Measurements from ENCODE around the gene CRB3. TPM values are rescaled to one million over a fixed set of nuclear protein-coding genes. Genes with fewer than 3 reads are reported as not detected.
A peak's percentile ranks its signal among the peaks of the same experiment; 100 is the strongest.

The CRB3 gene
- total and polyA plus RNA-seq, 9 of the 15 experiments (the other 6 are each of a cell fraction or from before 2014, with no cell fraction given): 0.49 TPM; not detected in 8

DNA sequence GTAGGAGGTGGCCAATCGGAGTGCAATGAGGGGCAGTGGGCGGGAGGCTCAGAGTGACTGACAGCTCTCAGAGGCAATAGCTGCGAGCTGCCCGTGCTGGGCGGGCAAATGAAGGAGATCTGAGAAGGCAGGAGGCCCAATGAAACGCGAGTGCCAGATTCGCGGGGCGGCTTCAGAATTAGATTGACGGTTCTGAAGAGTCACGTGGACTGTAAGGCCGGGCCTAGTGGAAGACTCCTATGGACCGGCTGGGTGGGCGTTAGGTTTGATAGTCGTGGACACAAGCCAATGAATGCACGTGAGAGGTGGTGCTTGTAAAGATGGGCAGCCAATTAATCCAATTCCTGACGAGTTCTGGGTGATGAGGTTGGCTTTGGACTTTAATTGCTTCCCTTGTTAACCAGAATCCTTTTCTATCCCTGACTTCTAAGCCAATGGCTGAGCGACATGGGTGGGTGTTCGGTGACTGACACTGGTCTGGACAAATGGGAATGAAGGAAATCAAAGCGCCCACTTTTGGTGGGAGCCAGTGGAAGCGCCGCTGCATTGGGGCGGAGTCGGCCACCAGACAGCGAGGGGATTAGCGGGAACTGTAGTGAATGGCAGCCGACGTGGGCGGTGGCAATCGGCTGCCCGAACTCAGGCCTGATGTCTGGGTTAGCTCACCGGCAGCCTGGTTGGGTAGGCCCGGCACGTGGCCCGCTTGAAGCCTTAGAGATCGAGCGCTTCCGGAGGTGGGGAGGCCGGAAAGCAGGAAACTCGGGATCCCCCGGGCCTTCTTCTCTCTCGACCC lies 38.9 kb upstream of the CRB3 start (continued):
- TF ChIP-seq, protein P1, sequence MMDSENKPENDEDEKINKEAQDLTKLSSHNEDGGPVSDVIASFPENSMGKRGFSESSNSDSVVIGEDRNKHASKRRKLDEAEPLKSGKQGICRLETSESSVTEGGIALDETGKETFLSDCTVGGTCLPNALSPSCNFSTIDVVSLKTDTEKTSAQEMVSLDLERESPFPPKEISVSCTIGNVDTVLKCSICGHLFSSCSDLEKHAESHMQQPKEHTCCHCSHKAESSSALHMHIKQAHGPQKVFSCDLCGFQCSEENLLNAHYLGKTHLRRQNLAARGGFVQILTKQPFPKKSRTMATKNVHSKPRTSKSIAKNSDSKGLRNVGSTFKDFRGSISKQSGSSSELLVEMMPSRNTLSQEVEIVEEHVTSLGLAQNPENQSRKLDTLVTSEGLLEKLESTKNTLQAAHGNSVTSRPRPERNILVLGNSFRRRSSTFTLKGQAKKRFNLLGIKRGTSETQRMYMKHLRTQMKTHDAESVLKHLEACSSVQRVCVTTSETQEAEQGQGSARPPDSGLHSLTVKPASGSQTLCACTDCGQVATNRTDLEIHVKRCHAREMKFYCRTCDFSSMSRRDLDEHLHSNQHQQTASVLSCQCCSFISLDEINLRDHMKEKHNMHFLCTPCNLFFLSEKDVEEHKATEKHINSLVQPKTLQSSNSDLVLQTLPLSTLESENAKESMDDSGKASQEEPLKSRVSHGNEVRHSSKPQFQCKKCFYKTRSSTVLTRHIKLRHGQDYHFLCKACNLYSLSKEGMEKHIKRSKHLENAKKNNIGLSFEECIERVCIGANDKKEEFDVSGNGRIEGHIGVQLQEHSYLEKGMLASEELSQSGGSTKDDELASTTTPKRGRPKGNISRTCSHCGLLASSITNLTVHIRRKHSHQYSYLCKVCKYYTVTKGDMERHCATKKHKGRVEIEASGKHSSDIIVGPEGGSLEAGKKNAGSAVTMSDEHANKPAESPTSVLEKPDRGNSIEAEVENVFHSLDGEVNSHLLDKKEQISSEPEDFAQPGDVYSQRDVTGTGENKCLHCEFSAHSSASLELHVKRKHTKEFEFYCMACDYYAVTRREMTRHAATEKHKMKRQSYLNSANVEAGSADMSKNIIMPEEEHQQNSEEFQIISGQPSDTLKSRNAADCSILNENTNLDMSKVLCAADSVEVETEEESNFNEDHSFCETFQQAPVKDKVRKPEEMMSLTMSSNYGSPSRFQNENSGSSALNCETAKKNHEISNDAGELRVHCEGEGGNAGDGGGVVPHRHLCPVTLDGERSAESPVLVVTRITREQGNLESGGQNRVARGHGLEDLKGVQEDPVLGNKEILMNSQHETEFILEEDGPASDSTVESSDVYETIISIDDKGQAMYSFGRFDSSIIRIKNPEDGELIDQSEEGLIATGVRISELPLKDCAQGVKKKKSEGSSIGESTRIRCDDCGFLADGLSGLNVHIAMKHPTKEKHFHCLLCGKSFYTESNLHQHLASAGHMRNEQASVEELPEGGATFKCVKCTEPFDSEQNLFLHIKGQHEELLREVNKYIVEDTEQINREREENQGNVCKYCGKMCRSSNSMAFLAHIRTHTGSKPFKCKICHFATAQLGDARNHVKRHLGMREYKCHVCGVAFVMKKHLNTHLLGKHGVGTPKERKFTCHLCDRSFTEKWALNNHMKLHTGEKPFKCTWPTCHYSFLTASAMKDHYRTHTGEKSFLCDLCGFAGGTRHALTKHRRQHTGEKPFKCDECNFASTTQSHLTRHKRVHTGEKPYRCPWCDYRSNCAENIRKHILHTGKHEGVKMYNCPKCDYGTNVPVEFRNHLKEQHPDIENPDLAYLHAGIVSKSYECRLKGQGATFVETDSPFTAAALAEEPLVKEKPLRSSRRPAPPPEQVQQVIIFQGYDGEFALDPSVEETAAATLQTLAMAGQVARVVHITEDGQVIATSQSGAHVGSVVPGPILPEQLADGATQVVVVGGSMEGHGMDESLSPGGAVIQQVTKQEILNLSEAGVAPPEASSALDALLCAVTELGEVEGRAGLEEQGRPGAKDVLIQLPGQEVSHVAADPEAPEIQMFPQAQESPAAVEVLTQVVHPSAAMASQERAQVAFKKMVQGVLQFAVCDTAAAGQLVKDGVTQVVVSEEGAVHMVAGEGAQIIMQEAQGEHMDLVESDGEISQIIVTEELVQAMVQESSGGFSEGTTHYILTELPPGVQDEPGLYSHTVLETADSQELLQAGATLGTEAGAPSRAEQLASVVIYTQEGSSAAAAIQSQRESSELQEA (IDR thresholded peaks at IDR 0.05; ENCODE audit: low read depth): no peak
- TF ChIP-seq, protein P2, sequence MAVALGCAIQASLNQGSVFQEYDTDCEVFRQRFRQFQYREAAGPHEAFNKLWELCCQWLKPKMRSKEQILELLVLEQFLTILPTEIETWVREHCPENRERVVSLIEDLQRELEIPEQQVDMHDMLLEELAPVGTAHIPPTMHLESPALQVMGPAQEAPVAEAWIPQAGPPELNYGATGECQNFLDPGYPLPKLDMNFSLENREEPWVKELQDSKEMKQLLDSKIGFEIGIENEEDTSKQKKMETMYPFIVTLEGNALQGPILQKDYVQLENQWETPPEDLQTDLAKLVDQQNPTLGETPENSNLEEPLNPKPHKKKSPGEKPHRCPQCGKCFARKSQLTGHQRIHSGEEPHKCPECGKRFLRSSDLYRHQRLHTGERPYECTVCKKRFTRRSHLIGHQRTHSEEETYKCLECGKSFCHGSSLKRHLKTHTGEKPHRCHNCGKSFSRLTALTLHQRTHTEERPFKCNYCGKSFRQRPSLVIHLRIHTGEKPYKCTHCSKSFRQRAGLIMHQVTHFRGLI (CRISPR knock-in tag; IDR thresholded peaks at IDR 0.05): peak; percentile 48; the same call in 1 of the 2 replicates
- peak; percentile 86; the same call in 1 of the 2 replicates for TF ChIP-seq ZNF668 (CRISPR knock-in tag; IDR thresholded peaks at IDR 0.05)
- TF ChIP-seq MCM7 (IDR thresholded peaks at IDR 0.05): no peak
- no peak for TF ChIP-seq ZNF316 (IDR thresholded peaks at IDR 0.05)
- no peak for TF ChIP-seq ZNF174 (CRISPR knock-in tag; IDR thresholded peaks at IDR 0.05)
- TF ChIP-seq ZNF695 (CRISPR knock-in tag; IDR thresholded peaks at IDR 0.05): no peak
- TF ChIP-seq PTBP1 (IDR thresholded peaks at IDR 0.05; ENCODE audit: low read depth, low read length): no peak
- no peak for TF ChIP-seq ZNF785 (CRISPR knock-in tag; IDR thresholded peaks at IDR 0.05)
- TF ChIP-seq CHCHD3 (CRISPR knock-in tag; IDR thresholded peaks at IDR 0.05): no peak
- peak; percentile 41 for TF ChIP-seq TAF1 (IDR thresholded peaks at IDR 0.05; ENCODE audit: control insufficient read depth, extremely low read depth, insufficient read depth, low read length, severe bottlenecking)
- TF ChIP-seq, protein P3, sequence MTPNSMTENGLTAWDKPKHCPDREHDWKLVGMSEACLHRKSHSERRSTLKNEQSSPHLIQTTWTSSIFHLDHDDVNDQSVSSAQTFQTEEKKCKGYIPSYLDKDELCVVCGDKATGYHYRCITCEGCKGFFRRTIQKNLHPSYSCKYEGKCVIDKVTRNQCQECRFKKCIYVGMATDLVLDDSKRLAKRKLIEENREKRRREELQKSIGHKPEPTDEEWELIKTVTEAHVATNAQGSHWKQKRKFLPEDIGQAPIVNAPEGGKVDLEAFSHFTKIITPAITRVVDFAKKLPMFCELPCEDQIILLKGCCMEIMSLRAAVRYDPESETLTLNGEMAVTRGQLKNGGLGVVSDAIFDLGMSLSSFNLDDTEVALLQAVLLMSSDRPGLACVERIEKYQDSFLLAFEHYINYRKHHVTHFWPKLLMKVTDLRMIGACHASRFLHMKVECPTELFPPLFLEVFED (CRISPR knock-in tag; conservative IDR thresholded peaks at IDR 0.05): peak; percentile 64; the same call in 1 of the 2 replicates
- TF ChIP-seq RBM25 (IDR thresholded peaks at IDR 0.05; ENCODE audit: low read depth, low read length, severe bottlenecking): peak; percentile 93
- TF ChIP-seq ARNT (IDR thresholded peaks at IDR 0.05): peak in 1 of 2 experiments; percentile 56; a peak in 1 of 4 replicates
- TF ChIP-seq ZC3H8 (IDR thresholded peaks at IDR 0.05): no peak

Measured in K562 (cell line).